OCI-LY7 (cell line): Measurements from ENCODE around the gene RNASEH2A. TPM values are rescaled to one million over a fixed set of nuclear protein-coding genes. Genes with fewer than 3 reads are reported as not detected.

Experiments used
- BruUV-seq: library from RNA; stranded (reverse); fragments of 400-500 nt; replicated peaks from 2 replicates; lab custom pipeline; 2021; lab: Mats Ljungman, UMichigan
- CTCF ChIA-PET: fragments of 300-600 bp; sonication (Branson Sonifier 250); formaldehyde crosslinking; loops from one replicate; lab custom pipeline; 2022; ENCODE audit warnings: antibody characterized with exemption; ENCODE audit not compliant: unreplicated experiment; lab: Charles Lee
- POLR2A ChIA-PET: fragments of 300-600 bp; sonication (Branson Sonifier 250); formaldehyde crosslinking; loops from one replicate; lab custom pipeline; 2022; ENCODE audit warnings: antibody characterized with exemption; lab: Charles Lee
- DNase-seq: peaks from one replicate; pipeline ENCODE4 v3.0.0-alpha.2; 2015; ENCODE audit warnings: low spot score
- H2AFZ ChIP-seq: fragments of 200-600 bp; sonication (generic), shearing (Covaris generic); 2 replicates; pipeline ENCODE4 v1.6.1; 2014; ENCODE audit warnings: mild to moderate bottlenecking, antibody characterized with exemption, low read length, moderate library complexity
- H3K27ac ChIP-seq: fragments of 200-600 bp; sonication (generic); 2 replicates; pipeline ENCODE4 v1.5.1; 2014; ENCODE audit warnings: mixed run types, low read depth, mild to moderate bottlenecking, moderate library complexity, low read length, inconsistent platforms; ENCODE audit not compliant: poor library complexity, severe bottlenecking
- H3K36me3 ChIP-seq: fragments of 200-600 bp; sonication (generic); 2 replicates; pipeline ENCODE4 v1.6.1; 2014; ENCODE audit warnings: mild to moderate bottlenecking, antibody characterized with exemption, low read length, moderate library complexity, mixed read lengths; ENCODE audit not compliant: insufficient read depth
- H3K4me1 ChIP-seq: fragments of 200-600 bp; sonication (generic); 2 replicates; pipeline ENCODE4 v1.5.1; 2014; ENCODE audit warnings: mild to moderate bottlenecking, low read length; ENCODE audit not compliant: insufficient read depth, poor library complexity, severe bottlenecking
- H3K4me2 ChIP-seq: fragments of 200-600 bp; sonication (generic); 2 replicates; pipeline ENCODE4 v1.6.1; 2014; ENCODE audit warnings: mild to moderate bottlenecking, low read length
- H3K4me3 ChIP-seq: fragments of 200-600 bp; sonication (generic); 2 replicates; pipeline ENCODE4 v1.5.1; 2014; ENCODE audit warnings: mild to moderate bottlenecking, low read depth, low read length; ENCODE audit not compliant: poor library complexity, severe bottlenecking
- H3K79me2 ChIP-seq: fragments of 200-600 bp; sonication (generic); 2 replicates; pipeline ENCODE4 v1.6.1; 2016; ENCODE audit warnings: low read depth, mild to moderate bottlenecking, low read length, moderate library complexity, mixed read lengths; ENCODE audit not compliant: insufficient read depth
- H3K9me2 ChIP-seq: fragments of 200-600 bp; sonication (generic); 2 replicates; pipeline ENCODE4 v1.6.1; 2016; ENCODE audit warnings: mild to moderate bottlenecking, low read length, mixed read lengths; ENCODE audit not compliant: insufficient read depth
- H3K9me3 ChIP-seq: fragments of 200-600 bp; sonication (generic); 2 replicates; pipeline ENCODE4 v1.6.1; 2014; ENCODE audit warnings: mild to moderate bottlenecking, mixed run types, low read length, mixed read lengths
- H4K20me1 ChIP-seq: fragments of 200-600 bp; sonication (generic); 2 replicates; pipeline ENCODE4 v1.6.1; 2014; ENCODE audit warnings: mild to moderate bottlenecking, antibody characterized with exemption, low read length, moderate library complexity, mixed read lengths; ENCODE audit not compliant: insufficient read depth
- CTCF ChIP-seq: fragments of 200-600 bp; sonication (generic); conservative IDR thresholded peaks from 2 replicates; pipeline ENCODE4 v1.5.1; 2014; ENCODE audit warnings: mild to moderate bottlenecking, antibody characterized with exemption, low read length, moderate library complexity, mixed read lengths
- EZH2phosphoT487 ChIP-seq: fragments of 200-600 bp; sonication (generic); IDR thresholded peaks from 2 replicates; pipeline ENCODE4 v1.6.1; 2018; ENCODE audit warnings: low read depth, borderline replicate concordance, mild to moderate bottlenecking, mixed run types, antibody characterized with exemption, low read length, moderate library complexity, mixed read lengths
- intact Hi-C: fragments of 100-400 bp; cut with micrococcal nuclease; formaldehyde crosslinking; loops from one replicate; pipeline ENCODE4 v1.10.0; 2022; ENCODE audit not compliant: unreplicated experiment
- total RNA-seq, 2 experiments: library from RNA; depleted of rRNA in 1 of 2; stranded (reverse); fragments of >200 nt in 1 of 2; shearing (Covaris generic) in 1 of 2; gene quantifications; 2 replicates each; pipeline ENCODE4 v1.2.3, GENCODE V29; 2014 to 2022

The RNASEH2A gene
- total RNA-seq, 2 experiments from 2014 or later, result 86.0 to 115 TPM

GRCh38 chr19:12785431-12786031 is 20.9 kb upstream of the RNASEH2A start:
- Histone ChIP-seq H3K36me3 (no peaks in the 10 kb centered on the region), H3K4me1 (peaks cover 76% of the 10 kb centered on the region), H3K9me2 (no peaks in the 10 kb centered on the region), H3K4me2 (peak overlapping the region; percentile 40), H4K20me1 (no peaks in the 10 kb centered on the region), H2AFZ (peak overlapping the region; percentile 47; the same call in 1 of the 2 replicates), H3K79me2 (no peaks in the 10 kb centered on the region), H3K4me3 (no peak overlapping the region), H3K9me3 (no peaks in the 10 kb centered on the region), H3K27ac (peak overlapping the region; percentile 27)
- DNase-seq, result no peak
- intact Hi-C loops, result no loop called here
- ChIA-PET POLR2A (no interaction called here), CTCF (interaction anchor here (0.5 kb wide), 1 partner anchor 53 kb away, joined by 8 read pairs; the partner anchor contains the start of gene MAST1)
- no peak for TF ChIP-seq EZH2phosphoT487
- TF ChIP-seq CTCF, result no peak
- BruUV-seq, result no TSS peak

- peak overlapping the region; percentile 44; the same call in 1 of the 2 replicates for H2AFZ ChIP-seq
Observed at GRCh38 chr19:12786141-12786870, 20.1 kb upstream of the RNASEH2A start.

More at GRCh38 chr19:12786141-12786870, 20.1 kb upstream of the RNASEH2A start:
- Histone ChIP-seq H3K9me3 (no peaks in the 10 kb centered on the region), H3K4me2 (peak overlapping the region; percentile 40), H3K9me2 (no peaks in the 10 kb centered on the region), H3K4me1 (peaks cover 82% of the 10 kb centered on the region), H3K36me3 (no peaks in the 10 kb centered on the region), H3K4me3 (no peak overlapping the region), H4K20me1 (no peaks in the 10 kb centered on the region), H3K79me2 (no peaks in the 10 kb centered on the region), H3K27ac (peak overlapping the region; percentile 27)
- POLR2A ChIA-PET, result no interaction called here
- BruUV-seq, result no TSS peak
- intact Hi-C loops, result no loop called here
- TF ChIP-seq EZH2phosphoT487 (no peak), CTCF (no peak)
- CTCF ChIA-PET, result no interaction called here
- no peak for DNase-seq
